NCI-H128 (cell line): ENCODE measurements around the gene FAM78B.
A peak's percentile ranks its signal among the peaks of the same experiment; 100 is the strongest.

Experiments used
- DNase-seq: peaks from one replicate; lab custom pipeline; 2025; ENCODE audit not compliant: unreplicated experiment; lab: John Stamatoyannopoulos, UW

FAM78B gene

GRCh38 chr1:166069390-166069789 lies 97.4 kb downstream of the FAM78B start:
- DNase-seq = no peak

GRCh38 chr1:166066107-166066506 lies 100.7 kb downstream of the FAM78B start:
- DNase-seq = no peak

- DNase-seq = no peak
These were observed 101.8 kb downstream of the FAM78B start for GRCh38 chr1:166064951-166065350.

- DNase-seq = no peak
These were observed 102.4 kb downstream of the FAM78B start for GRCh38 chr1:166064313-166064926.

- DNase-seq = no peak
These were observed 103.1 kb downstream of the FAM78B start for GRCh38 chr1:166063701-166064100.

- no peak for DNase-seq
These were observed 104.3 kb downstream of the FAM78B start for GRCh38 chr1:166062421-166063070.

GRCh38 chr1:166057650-166058049 lies 109.2 kb downstream of the FAM78B start:
- DNase-seq = no peak

GRCh38 chr1:166053395-166053794 lies 113.4 kb downstream of the FAM78B start:
- DNase-seq = no peak

GRCh38 chr1:166040202-166040997 lies 126.4 kb downstream of the FAM78B start:
- DNase-seq = peak; percentile 21

- no peak for DNase-seq
These were observed 127.2 kb downstream of the FAM78B start for GRCh38 chr1:166039436-166040201.

GRCh38 chr1:166036092-166036491 lies 130.7 kb downstream of the FAM78B start:
- DNase-seq = no peak

- DNase-seq = no peak
These were observed 134.0 kb downstream of the FAM78B start for GRCh38 chr1:166032572-166033371.

GRCh38 chr1:166031932-166032571 lies 134.7 kb downstream of the FAM78B start:
- no peak for DNase-seq

GRCh38 chr1:166029196-166029945 lies 137.4 kb downstream of the FAM78B start:
- DNase-seq = no peak

- DNase-seq = no peak
These were observed 140.2 kb downstream of the FAM78B start for GRCh38 chr1:166026555-166026954.

- no peak for DNase-seq
These were observed 140.7 kb downstream of the FAM78B start for GRCh38 chr1:166026143-166026542.

GRCh38 chr1:166020210-166020609 lies 146.6 kb downstream of the FAM78B start:
- DNase-seq = no peak
